Neural cell (in vitro differentiated cells): ENCODE measurements around the gene LAMP1. TPM values are rescaled to one million over a fixed set of nuclear protein-coding genes. Genes with fewer than 3 reads are reported as not detected.

Experiments
- H2AFZ ChIP-seq: fragments of 200-600, 300-800 bp; sonication (generic), shearing (Covaris generic); 2 replicates; pipeline ENCODE4 v1.6.0; 2014; ENCODE audit warnings: low read depth, mild to moderate bottlenecking, antibody characterized with exemption, low read length, moderate library complexity
- H3F3A ChIP-seq: fragments of 200-600 bp; shearing (Covaris generic); 2 replicates; pipeline ENCODE4 v1.6.1; 2016; ENCODE audit warnings: mild to moderate bottlenecking, moderate library complexity, mixed read lengths, antibody characterized with exemption, low read length; ENCODE audit not compliant: insufficient read depth, poor library complexity, severe bottlenecking
- H3K27ac ChIP-seq: fragments of 200-600, 300-800 bp; sonication (generic), shearing (Covaris generic); 2 replicates; pipeline ENCODE4 v1.5.1; 2014; ENCODE audit warnings: mild to moderate bottlenecking, low read length, moderate library complexity
- H3K27me3 ChIP-seq: fragments of 300-800, 200-600 bp; sonication (generic), shearing (Covaris generic); 2 replicates; pipeline ENCODE4 v1.6.0; 2014; ENCODE audit warnings: mild to moderate bottlenecking, low read depth, low read length, moderate library complexity; ENCODE audit not compliant: insufficient read depth
- H3K36me3 ChIP-seq: fragments of 300-800, 200-600 bp; sonication (generic), shearing (Covaris generic); 2 replicates; pipeline ENCODE4 v1.5.1; 2014; ENCODE audit warnings: mild to moderate bottlenecking, antibody characterized with exemption, low read length, moderate library complexity; ENCODE audit not compliant: insufficient read depth
- H3K4me2 ChIP-seq: fragments of 300-800, 200-600 bp; sonication (generic), shearing (Covaris generic); 2 replicates; pipeline ENCODE4 v1.6.0; 2014; ENCODE audit warnings: mild to moderate bottlenecking, low read length
- H3K4me3 ChIP-seq: fragments of 300-800, 200-600 bp; sonication (generic), shearing (Covaris generic); 2 replicates; pipeline ENCODE4 v1.5.1; 2014; ENCODE audit warnings: mild to moderate bottlenecking, low read length, moderate library complexity
- H3K79me2 ChIP-seq: fragments of 200-600 bp; shearing (Covaris generic); replicated peaks from 2 replicates; pipeline ENCODE4 v1.6.0; 2014; ENCODE audit warnings: mild to moderate bottlenecking, low read length, moderate library complexity; ENCODE audit not compliant: insufficient read depth
- H3K9ac ChIP-seq: fragments of 300-800, 200-600 bp; sonication (generic), shearing (Covaris generic); 2 replicates; pipeline ENCODE4 v1.6.1; 2016; ENCODE audit warnings: mild to moderate bottlenecking, low read length, mixed read lengths
- H3K9me2 ChIP-seq: fragments of 200-600 bp; shearing (Covaris generic); 2 replicates; pipeline ENCODE4 v1.6.1; 2016; ENCODE audit warnings: mild to moderate bottlenecking, low read length, mixed read lengths; ENCODE audit not compliant: insufficient read depth
- H3K9me3 ChIP-seq: fragments of 200-600, 300-800 bp; sonication (generic), shearing (Covaris generic); 2 replicates; pipeline ENCODE4 v1.6.1; 2016; ENCODE audit warnings: mild to moderate bottlenecking, mixed run types, low read length, moderate library complexity, mixed read lengths
- H4K20me1 ChIP-seq: fragments of 200-600 bp; shearing (Covaris generic); 2 replicates; pipeline ENCODE4 v1.6.1; 2016; ENCODE audit warnings: mild to moderate bottlenecking, mixed run types; ENCODE audit not compliant: insufficient read depth
- CTCF ChIP-seq: fragments of 450-650 bp; IDR thresholded peaks from 2 replicates; pipeline ENCODE4 v1.5.1; 2014; ENCODE audit warnings: antibody characterized with exemption, mild to moderate bottlenecking, moderate library complexity; ENCODE audit not compliant: poor library complexity, severe bottlenecking
- EP300 ChIP-seq: fragments of 450-650 bp; conservative IDR thresholded peaks from 2 replicates; pipeline ENCODE4 v1.6.1; 2014; ENCODE audit warnings: antibody characterized with exemption, mild to moderate bottlenecking, moderate library complexity; ENCODE audit not compliant: poor library complexity, severe bottlenecking
- EZH2 ChIP-seq: fragments of 200-600, 300-800 bp; shearing (Covaris generic), sonication (generic); IDR thresholded peaks from 2 replicates; pipeline ENCODE4 v1.6.1; 2014; ENCODE audit warnings: antibody characterized with exemption, low read length, borderline replicate concordance, mild to moderate bottlenecking; ENCODE audit not compliant: insufficient read depth, poor library complexity, severe bottlenecking
- POLR2AphosphoS5 ChIP-seq: IDR thresholded peaks from 2 replicates; pipeline ENCODE4 v1.6.1; 2012
- REST ChIP-seq: IDR thresholded peaks from 2 replicates; pipeline ENCODE4 v1.6.1; 2012; ENCODE audit warnings: borderline replicate concordance
- SMC3 ChIP-seq: fragments of 450-650 bp; conservative IDR thresholded peaks from 2 replicates; pipeline ENCODE4 v1.6.1; 2014; ENCODE audit warnings: antibody characterized with exemption, mild to moderate bottlenecking, moderate library complexity; ENCODE audit not compliant: poor library complexity
- polyA plus RNA-seq: library from polyadenylated mRNA; depleted of rRNA; stranded (reverse); fragments of >200 nt; gene quantifications from 2 replicates; pipeline ENCODE4 v1.2.3, GENCODE V29; 2014

LAMP1 gene
- polyA plus RNA-seq, 1 donor from 2014 or later, result 69.7 TPM

GRCh38 chr13:113337976-113338375, 40.9 kb downstream of the LAMP1 start:
- Histone ChIP-seq H3K79me2 (no peaks in the 10 kb centered on the region), H3K27ac (no peak overlapping the region), H4K20me1 (no peaks in the 10 kb centered on the region), H3K9me3 (no peaks in the 10 kb centered on the region), H3K4me2 (no peak overlapping the region), H3F3A (no peaks in the 10 kb centered on the region), H3K4me3 (no peak overlapping the region), H3K36me3 (no peaks in the 10 kb centered on the region), H3K9me2 (no peaks in the 10 kb centered on the region), H2AFZ (no peak overlapping the region), H3K27me3 (no peaks in the 10 kb centered on the region), H3K9ac (no peak overlapping the region)
- TF ChIP-seq POLR2AphosphoS5 (no peak), SMC3 (no peak), EP300 (no peak), REST (no peak), EZH2 (no peak), CTCF (no peak)

GRCh38 chr13:113338451-113338850, 41.4 kb downstream of the LAMP1 start:
- TF ChIP-seq EP300, result no peak
- TF ChIP-seq REST, result no peak
- Histone ChIP-seq H4K20me1 (no peaks in the 10 kb centered on the region), H3K4me2 (no peak overlapping the region), H3K9me3 (no peaks in the 10 kb centered on the region), H3F3A (no peaks in the 10 kb centered on the region), H3K27ac (no peak overlapping the region), H3K4me3 (no peak overlapping the region), H2AFZ (no peak overlapping the region), H3K79me2 (no peaks in the 10 kb centered on the region), H3K27me3 (no peaks in the 10 kb centered on the region), H3K9me2 (no peaks in the 10 kb centered on the region), H3K36me3 (no peaks in the 10 kb centered on the region), H3K9ac (no peak overlapping the region)
